Measurements from ENCODE around the gene GRIK3. TPM values are rescaled to one million over a fixed set of nuclear protein-coding genes. Genes with fewer than 3 reads are reported as not detected.

Gene GRIK3
- total and polyA plus RNA-seq, 2 experiments from 2014 or later: 0.31 to 2.9 TPM

DNA sequence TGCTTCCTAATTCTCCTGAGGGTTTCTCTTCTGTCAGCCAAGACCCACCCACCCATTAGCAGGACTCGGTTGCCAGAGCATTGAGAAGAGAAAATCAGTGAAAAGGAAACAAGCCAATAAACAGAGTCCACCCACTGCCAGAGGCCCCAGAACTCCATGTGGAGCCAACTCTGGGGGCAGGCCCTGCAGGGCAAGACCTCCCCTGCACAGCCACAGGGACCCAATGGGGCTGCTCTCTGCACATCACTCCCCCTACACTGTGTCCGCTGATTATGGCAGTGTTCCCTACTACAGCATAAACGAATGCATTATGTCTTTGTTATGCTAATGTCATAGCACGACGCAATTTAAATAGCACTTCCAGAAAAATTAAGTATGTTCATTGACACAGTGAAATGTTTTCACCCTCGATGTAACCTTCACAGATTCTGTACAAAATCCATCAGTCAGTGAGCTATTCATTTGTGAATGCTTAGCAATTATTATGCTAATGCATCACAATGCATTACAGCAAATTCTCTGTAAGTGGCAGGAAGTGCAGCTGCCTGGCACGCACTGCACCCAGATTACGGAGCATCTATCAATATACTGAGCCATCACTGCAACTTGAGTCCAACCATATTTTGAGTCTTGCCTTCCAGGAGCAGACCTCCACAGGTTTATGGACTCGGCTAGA is 56.4 kb downstream of the GRIK3 start (continued):
- no peak for TF ChIP-seq CREB1 (CRISPR knock-in tag; IDR thresholded peaks at IDR 0.05; ENCODE audit: low read depth)
- no peak for TF ChIP-seq ZNF331 (CRISPR knock-in tag; IDR thresholded peaks at IDR 0.05; ENCODE audit: low read depth)
- TF ChIP-seq POLR2AphosphoS5 (IDR thresholded peaks at IDR 0.05; ENCODE audit: low read depth): no peak
- no peak for TF ChIP-seq REST (IDR thresholded peaks at IDR 0.05; ENCODE audit: unreplicated experiment)
- TF ChIP-seq EZH2phosphoT487 (IDR thresholded peaks at IDR 0.05; ENCODE audit: unreplicated experiment): no peak

DNA sequence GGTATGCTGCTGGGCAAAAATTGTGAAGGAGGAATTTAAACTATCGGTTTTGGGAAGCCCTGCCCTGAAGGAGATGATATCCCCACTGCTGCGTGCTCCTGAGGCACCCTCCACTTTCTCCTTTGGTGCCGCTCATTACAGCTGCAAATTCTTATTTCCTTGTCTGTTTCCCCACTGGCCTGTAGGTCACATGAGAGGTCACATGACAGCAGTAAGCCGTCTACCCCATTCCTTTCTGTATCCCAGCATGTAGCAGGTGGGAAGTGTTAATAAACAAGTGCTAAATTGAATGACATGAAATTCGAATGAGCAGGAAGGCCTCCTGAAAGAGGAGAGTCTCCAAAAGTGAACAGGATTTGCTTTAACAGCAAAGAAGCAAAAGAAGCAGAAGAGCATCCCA is 58.7 kb downstream of the GRIK3 start:
- Mint-ChIP-seq H3K27me3 (ENCODE audit: insufficient read depth, low read depth, poor library complexity) (peaks cover 11% of the 10 kb centered on the region), H3K36me3 (ENCODE audit: low read depth) (no peaks in the 10 kb centered on the region)
- peak overlapping the region; percentile 92 for H2AFZ ChIP-seq
- TF ChIP-seq ZNF114 (CRISPR knock-in tag; IDR thresholded peaks at IDR 0.05): no peak
- no peak for TF ChIP-seq EZH2 (IDR thresholded peaks at IDR 0.05; ENCODE audit: low read depth, unreplicated experiment)
- TF ChIP-seq POLR2AphosphoS5 (IDR thresholded peaks at IDR 0.05; ENCODE audit: low read depth): no peak
- TF ChIP-seq ETS1 (IDR thresholded peaks at IDR 0.05): no peak
- no peak for TF ChIP-seq CREB1 (CRISPR knock-in tag; IDR thresholded peaks at IDR 0.05; ENCODE audit: low read depth)
- no peak for TF ChIP-seq NANOG (IDR thresholded peaks at IDR 0.05; ENCODE audit: borderline replicate concordance)
- no peak for TF ChIP-seq STAT1 (IDR thresholded peaks at IDR 0.05; ENCODE audit: unreplicated experiment)
- TF ChIP-seq EZH2phosphoT487 (IDR thresholded peaks at IDR 0.05; ENCODE audit: unreplicated experiment): no peak
- TF ChIP-seq CTCF (conservative IDR thresholded peaks at IDR 0.05; ENCODE audit: low read depth in 2 of 2): no peak
- no peak for TF ChIP-seq JUNB (IDR thresholded peaks at IDR 0.05; ENCODE audit: unreplicated experiment)

More for the DNA sequence above, 58.7 kb downstream of the GRIK3 start:
- H3K27me3 ChIP-seq (ENCODE audit: insufficient read depth): no peaks in the 10 kb centered on the region
- ATAC-seq: no peak
- H3K36me3 ChIP-seq (ENCODE audit: insufficient read depth): peaks cover 4% of the 10 kb centered on the region; the same call in 1 of the 2 replicates
- H4K20me1 ChIP-seq (replicated peaks; ENCODE audit: insufficient read depth): no peaks in the 10 kb centered on the region
- no peaks in the 10 kb centered on the region for H3F3A ChIP-seq (replicated peaks; ENCODE audit: low read depth)
- no peak overlapping the region for H3K4me2 ChIP-seq
- Mint-ChIP-seq H3K4me1 (peaks cover 13% of the 10 kb centered on the region; the same call in 2 of the 3 replicates), H3K9me3 (peaks cover 4% of the 10 kb centered on the region; the same call in 1 of the 3 replicates), H3K27ac (no peak overlapping the region), H3K4me3 (no peak overlapping the region)
- H3K4me1 ChIP-seq (ENCODE audit: insufficient read depth): no peaks in the 10 kb centered on the region
- H3K9me2 ChIP-seq (ENCODE audit: insufficient read depth): peaks cover 12% of the 10 kb centered on the region; the same call in 1 of the 2 replicates
- no peak for DNase-seq (ENCODE audit: low spot score)
- H3K79me2 ChIP-seq (replicated peaks; ENCODE audit: insufficient read depth): no peaks in the 10 kb centered on the region
- no peak overlapping the region for H3K27ac ChIP-seq (ENCODE audit: low read depth)
- no peak overlapping the region for H3K4me3 ChIP-seq
